Liver (tissue), 9 donors: ENCODE data around the gene CCDC192. TPM values are rescaled to one million over a fixed set of nuclear protein-coding genes. Genes with fewer than 3 reads are reported as not detected.

Experiments used
- DNase-seq: peaks from one replicate; pipeline ENCODE4 v3.0.0-alpha.2; 2017; ENCODE audit warnings: low spot score
- H3K27ac ChIP-seq, 2 donors: one replicate each; pipeline ENCODE4 v1.7.0; 2013; ENCODE audit warnings: inconsistent platforms in 2 of 2, low read length in 2 of 2, control low read depth in 1 of 2, low read depth in 1 of 2, mild to moderate bottlenecking in 1 of 2
- H3K27me3 ChIP-seq, 4 donors: one replicate each; pipeline versions ENCODE4 v1.6.1 to v1.7.0; 2013; ENCODE audit warnings: low read length in 3 of 4, inconsistent platforms in 1 of 4, mild to moderate bottlenecking in 1 of 4, moderate library complexity in 1 of 4; ENCODE audit not compliant: control insufficient read depth in 4 of 4, insufficient read depth in 4 of 4
- H3K36me3 ChIP-seq, 4 donors: one replicate each; pipeline versions ENCODE4 v1.6.1 to v1.7.0; 2013; ENCODE audit warnings: low read length in 3 of 4, mild to moderate bottlenecking in 3 of 4, low read depth in 1 of 4, moderate library complexity in 1 of 4; ENCODE audit not compliant: control insufficient read depth in 4 of 4, insufficient read depth in 3 of 4
- H3K4me1 ChIP-seq, 4 donors: one replicate each; pipeline versions ENCODE4 v1.6.1 to v1.7.0; 2013; ENCODE audit warnings: low read length in 3 of 4, mild to moderate bottlenecking in 3 of 4, moderate library complexity in 1 of 4; ENCODE audit not compliant: control insufficient read depth in 4 of 4, insufficient read depth in 4 of 4
- H3K4me3 ChIP-seq, 3 donors: one replicate each; pipeline versions ENCODE4 v1.6.1 to v1.7.0; 2013; ENCODE audit warnings: low read length in 3 of 3, control low read depth in 1 of 3, low read depth in 1 of 3, mild to moderate bottlenecking in 1 of 3
- H3K9ac ChIP-seq, 2 donors: one replicate each; pipeline ENCODE4 v1.7.0; 2013; ENCODE audit warnings: low read length in 2 of 2, mild to moderate bottlenecking in 2 of 2, moderate library complexity in 2 of 2, control low read depth in 1 of 2, low read depth in 1 of 2
- H3K9me3 ChIP-seq, 4 donors: one replicate each; pipeline versions ENCODE4 v1.6.1 to v1.7.0; 2013; ENCODE audit warnings: low read length in 3 of 4; ENCODE audit not compliant: control insufficient read depth in 4 of 4
- EGR1 ChIP-seq, 2 donors: IDR thresholded peaks; 2 replicates each; pipeline ENCODE4 v1.6.1; 2016 to 2018; ENCODE audit warnings: antibody characterized with exemption in 2 of 2, low read depth in 2 of 2
- FOXA1 ChIP-seq: IDR thresholded peaks from 2 replicates; pipeline ENCODE4 v1.6.1; 2016; ENCODE audit warnings: antibody characterized with exemption
- FOXA2 ChIP-seq: IDR thresholded peaks from 2 replicates; pipeline ENCODE4 v1.6.1; 2016; ENCODE audit warnings: antibody characterized with exemption
- GABPA ChIP-seq, 2 donors: IDR thresholded peaks in 1 of 2; conservative IDR thresholded peaks in 1 of 2; 2 replicates each; pipeline ENCODE4 v1.6.1; 2016; ENCODE audit warnings: antibody characterized with exemption in 2 of 2, mild to moderate bottlenecking in 1 of 2, moderate library complexity in 1 of 2
- HNF4A ChIP-seq, 2 donors: conservative IDR thresholded peaks; 2 replicates each; pipeline ENCODE4 v1.6.1; 2016; ENCODE audit warnings: antibody characterized with exemption in 2 of 2, mild to moderate bottlenecking in 2 of 2
- HNF4G ChIP-seq: IDR thresholded peaks from 2 replicates; pipeline ENCODE4 v1.6.1; 2016; ENCODE audit warnings: antibody characterized with exemption
- JUND ChIP-seq, 2 donors: IDR thresholded peaks; 2 replicates each; pipeline ENCODE4 v1.6.1; 2016; ENCODE audit warnings: antibody characterized with exemption in 2 of 2
- NR2F2 ChIP-seq: IDR thresholded peaks from 2 replicates; pipeline ENCODE4 v1.6.1; 2016; ENCODE audit warnings: antibody characterized with exemption
- RAD21 ChIP-seq, 2 donors: IDR thresholded peaks; 2 replicates each; pipeline ENCODE4 v1.6.1; 2016; ENCODE audit warnings: antibody characterized with exemption in 2 of 2, mild to moderate bottlenecking in 2 of 2
- RXRA ChIP-seq, 2 donors: IDR thresholded peaks; 2 replicates each; pipeline ENCODE4 v1.6.1; 2017 to 2018; ENCODE audit warnings: antibody characterized with exemption in 2 of 2, mild to moderate bottlenecking in 1 of 2
- SP1 ChIP-seq: IDR thresholded peaks from 2 replicates; pipeline ENCODE4 v1.6.1; 2018; ENCODE audit warnings: antibody characterized with exemption, mild to moderate bottlenecking
- YY1 ChIP-seq: IDR thresholded peaks from 2 replicates; pipeline ENCODE4 v1.6.1; 2016; ENCODE audit warnings: antibody characterized with exemption, mild to moderate bottlenecking
- WGBS: extraction: QIAGEN DNeasy Blood & Tissue Kit; methylation state at CpG from one replicate; pipeline ENCODE4 v1.1.7; 2013; 5-methylcytosine and 5-hydroxymethylcytosine counted together
- polyA plus RNA-seq, 2 donors: library from polyadenylated mRNA; stranded (reverse) in 1 of 2; unstranded in 1 of 2; fragments of 200-250 nt in 1 of 2; fragments of >200 nt in 1 of 2; fragmentation: Nextera tagmentation in 1 of 2; extraction: Ambion mirVana in 1 of 2; gene quantifications; one replicate each; pipeline versions ENCODE4 v1.2.1 to v1.2.3, GENCODE V29; 2013 to 2015
- total RNA-seq, 2 donors: library from RNA; depleted of rRNA; stranded (reverse); fragments of >200 nt; gene quantifications; one replicate each; pipeline ENCODE4 v1.2.3, GENCODE V29; 2014
- TF ChIP-seq, protein P1 (sequence below): IDR thresholded peaks from 2 replicates; pipeline ENCODE4 v1.6.1; 2016; ENCODE audit warnings: antibody characterized with exemption
- TF ChIP-seq, protein P2 (sequence below): IDR thresholded peaks from 2 replicates; pipeline ENCODE4 v1.6.1; 2016; ENCODE audit warnings: antibody characterized with exemption, mild to moderate bottlenecking
- TF ChIP-seq, protein P3 (sequence below): IDR thresholded peaks from 2 replicates; pipeline ENCODE4 v1.6.1; 2016; ENCODE audit warnings: antibody characterized with exemption
- TF ChIP-seq, protein P4 (sequence below): IDR thresholded peaks from 2 replicates; pipeline ENCODE4 v1.6.1; 2016; ENCODE audit warnings: antibody characterized with exemption
- donor health status: healthy.
- donor health status: healthy.
- donor health status: healthy.
- donor health status: healthy.
- donor health status: healthy.

Gene CCDC192
- total and polyA plus RNA-seq, 4 donors: not detected

DNA sequence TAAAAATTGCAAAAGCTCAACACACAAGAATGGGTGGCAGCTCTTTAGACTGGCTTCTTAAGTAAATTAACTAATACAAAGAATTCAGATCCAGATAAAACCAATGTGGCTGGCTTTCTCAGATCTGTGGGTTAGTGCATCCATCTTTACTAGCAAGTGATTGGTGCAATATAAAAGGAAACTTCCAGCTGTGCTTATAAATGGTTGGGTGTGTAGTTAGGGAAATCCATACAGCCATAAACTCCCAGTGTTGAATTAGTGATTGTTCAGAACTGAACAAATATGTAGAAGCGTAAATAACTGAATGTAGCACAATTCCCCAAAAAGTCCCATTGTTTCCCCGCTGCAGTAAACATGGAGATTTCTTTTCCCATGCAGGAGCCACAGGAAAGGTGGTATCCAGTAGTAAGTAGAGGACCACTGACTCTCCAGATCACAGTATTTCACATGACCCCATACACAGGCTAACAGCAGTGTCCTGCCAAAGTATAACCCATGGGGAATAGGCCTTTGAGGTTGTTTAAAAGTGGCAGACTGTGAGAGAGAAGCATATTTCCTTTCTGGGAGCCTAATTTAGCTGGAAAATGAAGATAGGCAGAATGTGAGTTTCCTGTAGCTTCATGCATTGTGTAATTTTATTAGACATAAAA lies 207.2 kb downstream of the CCDC192 start (continued):
- no peak for TF ChIP-seq HNF4G
- TF ChIP-seq, protein P1, sequence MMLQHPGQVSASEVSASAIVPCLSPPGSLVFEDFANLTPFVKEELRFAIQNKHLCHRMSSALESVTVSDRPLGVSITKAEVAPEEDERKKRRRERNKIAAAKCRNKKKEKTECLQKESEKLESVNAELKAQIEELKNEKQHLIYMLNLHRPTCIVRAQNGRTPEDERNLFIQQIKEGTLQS: no peak

DNA sequence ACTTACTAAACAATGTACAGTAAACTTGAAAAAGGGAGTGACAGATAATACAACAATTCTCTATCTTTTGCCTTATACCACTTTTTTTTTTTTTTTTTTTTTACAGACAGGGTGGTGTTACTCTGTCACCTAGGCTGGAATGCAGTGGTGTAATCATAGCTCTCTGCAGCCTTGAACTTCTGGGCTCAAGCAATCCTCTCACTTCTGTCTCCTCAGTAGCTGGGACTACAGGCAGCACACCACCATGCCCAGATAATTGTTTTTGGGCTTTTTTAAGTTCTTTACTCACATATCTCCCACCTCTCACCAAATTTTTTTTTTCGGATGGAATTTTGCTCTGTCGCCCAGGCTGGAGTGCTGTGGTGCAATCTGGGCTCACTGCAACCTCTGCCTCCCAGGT lies 208.4 kb downstream of the CCDC192 start:
- no peak for DNase-seq
- Histone ChIP-seq H3K27ac (no peak overlapping the region), H3K9me3 (no peaks in the 10 kb centered on the region), H3K4me1 (no peaks in the 10 kb centered on the region), H3K27me3 (no peaks in the 10 kb centered on the region), H3K36me3 (no peaks in the 10 kb centered on the region), H3K9ac (no peak overlapping the region), H3K4me3 (no peak overlapping the region)
- 81% methylated on average over 2 of the region's 2 CpGs for WGBS
- TF ChIP-seq FOXA2 (no peak), RXRA (IDR thresholded peaks at IDR 0.05) (no peak), RAD21 (IDR thresholded peaks at IDR 0.05) (no peak), NR2F2 (no peak), YY1 (no peak), HNF4A (conservative IDR thresholded peaks at IDR 0.05) (no peak), GABPA (IDR thresholded peaks at IDR 0.05 in 1 of 2, conservative IDR thresholded peaks at IDR 0.05 in 1 of 2) (no peak)
- TF ChIP-seq, protein P2, sequence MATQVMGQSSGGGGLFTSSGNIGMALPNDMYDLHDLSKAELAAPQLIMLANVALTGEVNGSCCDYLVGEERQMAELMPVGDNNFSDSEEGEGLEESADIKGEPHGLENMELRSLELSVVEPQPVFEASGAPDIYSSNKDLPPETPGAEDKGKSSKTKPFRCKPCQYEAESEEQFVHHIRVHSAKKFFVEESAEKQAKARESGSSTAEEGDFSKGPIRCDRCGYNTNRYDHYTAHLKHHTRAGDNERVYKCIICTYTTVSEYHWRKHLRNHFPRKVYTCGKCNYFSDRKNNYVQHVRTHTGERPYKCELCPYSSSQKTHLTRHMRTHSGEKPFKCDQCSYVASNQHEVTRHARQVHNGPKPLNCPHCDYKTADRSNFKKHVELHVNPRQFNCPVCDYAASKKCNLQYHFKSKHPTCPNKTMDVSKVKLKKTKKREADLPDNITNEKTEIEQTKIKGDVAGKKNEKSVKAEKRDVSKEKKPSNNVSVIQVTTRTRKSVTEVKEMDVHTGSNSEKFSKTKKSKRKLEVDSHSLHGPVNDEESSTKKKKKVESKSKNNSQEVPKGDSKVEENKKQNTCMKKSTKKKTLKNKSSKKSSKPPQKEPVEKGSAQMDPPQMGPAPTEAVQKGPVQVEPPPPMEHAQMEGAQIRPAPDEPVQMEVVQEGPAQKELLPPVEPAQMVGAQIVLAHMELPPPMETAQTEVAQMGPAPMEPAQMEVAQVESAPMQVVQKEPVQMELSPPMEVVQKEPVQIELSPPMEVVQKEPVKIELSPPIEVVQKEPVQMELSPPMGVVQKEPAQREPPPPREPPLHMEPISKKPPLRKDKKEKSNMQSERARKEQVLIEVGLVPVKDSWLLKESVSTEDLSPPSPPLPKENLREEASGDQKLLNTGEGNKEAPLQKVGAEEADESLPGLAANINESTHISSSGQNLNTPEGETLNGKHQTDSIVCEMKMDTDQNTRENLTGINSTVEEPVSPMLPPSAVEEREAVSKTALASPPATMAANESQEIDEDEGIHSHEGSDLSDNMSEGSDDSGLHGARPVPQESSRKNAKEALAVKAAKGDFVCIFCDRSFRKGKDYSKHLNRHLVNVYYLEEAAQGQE: no peak
- TF ChIP-seq, protein P3, sequence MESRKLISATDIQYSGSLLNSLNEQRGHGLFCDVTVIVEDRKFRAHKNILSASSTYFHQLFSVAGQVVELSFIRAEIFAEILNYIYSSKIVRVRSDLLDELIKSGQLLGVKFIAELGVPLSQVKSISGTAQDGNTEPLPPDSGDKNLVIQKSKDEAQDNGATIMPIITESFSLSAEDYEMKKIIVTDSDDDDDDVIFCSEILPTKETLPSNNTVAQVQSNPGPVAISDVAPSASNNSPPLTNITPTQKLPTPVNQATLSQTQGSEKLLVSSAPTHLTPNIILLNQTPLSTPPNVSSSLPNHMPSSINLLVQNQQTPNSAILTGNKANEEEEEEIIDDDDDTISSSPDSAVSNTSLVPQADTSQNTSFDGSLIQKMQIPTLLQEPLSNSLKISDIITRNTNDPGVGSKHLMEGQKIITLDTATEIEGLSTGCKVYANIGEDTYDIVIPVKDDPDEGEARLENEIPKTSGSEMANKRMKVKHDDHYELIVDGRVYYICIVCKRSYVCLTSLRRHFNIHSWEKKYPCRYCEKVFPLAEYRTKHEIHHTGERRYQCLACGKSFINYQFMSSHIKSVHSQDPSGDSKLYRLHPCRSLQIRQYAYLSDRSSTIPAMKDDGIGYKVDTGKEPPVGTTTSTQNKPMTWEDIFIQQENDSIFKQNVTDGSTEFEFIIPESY: no peak

DNA sequence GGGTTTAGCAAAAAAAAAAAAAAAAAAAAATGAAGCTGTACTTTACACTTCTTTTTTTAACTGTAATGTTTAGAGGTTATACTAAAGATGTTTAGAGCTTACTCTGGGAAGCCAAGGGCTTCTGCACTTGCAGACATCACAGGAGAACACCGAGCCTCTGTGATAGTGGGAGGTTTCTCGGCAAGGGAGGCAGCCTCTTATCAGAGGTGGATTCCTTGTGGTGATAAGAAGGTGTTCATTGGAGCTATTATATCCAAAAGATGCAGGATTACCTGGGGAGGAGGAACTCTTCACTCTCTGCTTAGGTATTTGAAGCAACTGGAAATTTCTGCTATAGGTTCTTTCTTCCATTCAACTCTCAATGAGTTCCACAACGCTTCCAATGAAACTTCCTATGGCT lies 209.2 kb downstream of the CCDC192 start:
- Histone ChIP-seq H3K36me3 (no peaks in the 10 kb centered on the region), H3K4me1 (no peaks in the 10 kb centered on the region), H3K27ac (no peak overlapping the region), H3K9ac (no peak overlapping the region), H3K9me3 (no peaks in the 10 kb centered on the region), H3K27me3 (no peaks in the 10 kb centered on the region), H3K4me3 (no peak overlapping the region)
- WGBS: 77% methylated on average over 3 of the region's 3 CpGs
- DNase-seq: no peak
- no peak for TF ChIP-seq SP1
- TF ChIP-seq RAD21 (IDR thresholded peaks at IDR 0.05): no peak
- TF ChIP-seq FOXA1: no peak
- no peak for TF ChIP-seq NR2F2
- TF ChIP-seq HNF4A (conservative IDR thresholded peaks at IDR 0.05): no peak
- TF ChIP-seq YY1: no peak
- TF ChIP-seq, protein P4, sequence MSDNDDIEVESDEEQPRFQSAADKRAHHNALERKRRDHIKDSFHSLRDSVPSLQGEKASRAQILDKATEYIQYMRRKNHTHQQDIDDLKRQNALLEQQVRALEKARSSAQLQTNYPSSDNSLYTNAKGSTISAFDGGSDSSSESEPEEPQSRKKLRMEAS: no peak
- TF ChIP-seq, protein P2: no peak
- TF ChIP-seq, protein P3: no peak
- TF ChIP-seq EGR1 (IDR thresholded peaks at IDR 0.05; ENCODE audit: low read depth in 2 of 2): no peak
- TF ChIP-seq, protein P1: no peak
- TF ChIP-seq JUND (IDR thresholded peaks at IDR 0.05): no peak
